Upper lobe of left lung (tissue), 6 donors: ENCODE results near the gene ANHX. TPM values are rescaled to one million over a fixed set of nuclear protein-coding genes. Genes with fewer than 3 reads are reported as not detected.

ENCODE experiments used
- ATAC-seq, 2 donors: fragments of 200-7000 bp; cut with Tn5 transposase; one replicate each; pipeline ENCODE4 v1.9.1; 2022; ENCODE audit warnings: mild to moderate bottlenecking in 2 of 2, moderate library complexity in 2 of 2; ENCODE audit not compliant: low FRiP score in 2 of 2
- DNase-seq, 2 donors: peaks; one replicate each; pipeline ENCODE4 v3.0.0-alpha.2; 2019 to 2020
- H3K27ac ChIP-seq, 4 donors: fragments of 200-600 bp; sonication (generic); one replicate each; pipeline ENCODE4 v1.5.1; 2016 to 2019
- H3K27me3 ChIP-seq, 4 donors: fragments of 200-600 bp; sonication (generic); one replicate each; pipeline ENCODE4 v1.5.1; 2017 to 2019
- H3K36me3 ChIP-seq, 4 donors: fragments of 200-600 bp; sonication (generic); one replicate each; pipeline ENCODE4 v1.5.1; 2016 to 2019
- H3K4me1 ChIP-seq, 4 donors: fragments of 200-600 bp; sonication (generic); one replicate each; pipeline ENCODE4 v1.5.1; 2018 to 2019
- H3K4me3 ChIP-seq, 4 donors: fragments of 200-600 bp; sonication (generic); one replicate each; pipeline ENCODE4 v1.5.1; 2017 to 2019; ENCODE audit warnings: mild to moderate bottlenecking in 2 of 4, moderate library complexity in 1 of 4
- H3K9me3 ChIP-seq, 4 donors: fragments of 200-600 bp; sonication (generic); one replicate each; pipeline ENCODE4 v1.5.1; 2018 to 2019
- CTCF ChIP-seq, 6 experiments: fragments of 450-650 bp in 4 of 6; fragments of 200-600 bp in 2 of 6; sonication (generic) in 2 of 6; IDR thresholded peaks; one replicate each; pipeline ENCODE4 v1.5.1; 2016 to 2019; ENCODE audit warnings: antibody characterized with exemption in 6 of 6
- EP300 ChIP-seq, 4 donors: sonication (generic); formaldehyde crosslinking; IDR thresholded peaks; one replicate each; pipeline ENCODE4 v1.5.1; 2017; ENCODE audit warnings: antibody characterized with exemption in 4 of 4, control low read depth in 2 of 4
- POLR2A ChIP-seq, 4 donors: fragments of 450-650 bp; IDR thresholded peaks; one replicate each; pipeline ENCODE4 v1.5.1; 2016 to 2017; ENCODE audit warnings: antibody characterized with exemption in 4 of 4, mild to moderate bottlenecking in 2 of 4
- POLR2AphosphoS5 ChIP-seq, 2 donors: sonication (generic); formaldehyde crosslinking; IDR thresholded peaks; one replicate each; pipeline ENCODE4 v1.5.1; 2017; ENCODE audit warnings: antibody characterized with exemption in 2 of 2
- WGBS, 2 donors: methylation state at CpG; one replicate each; pipeline ENCODE4 v1.1.5; 2017 to 2018; 5-methylcytosine and 5-hydroxymethylcytosine counted together
- total RNA-seq, 6 donors: library from RNA; depleted of rRNA in 4 of 6; stranded (reverse); fragments of >200 nt in 4 of 6; gene quantifications; one replicate each; pipeline versions ENCODE4 v1.1.0 to v1.2.1, GENCODE V29; 2016 to 2021
- donor health status: DM: no; HTN: no; CAD: no; lungs with moderate emphysema.
- donor health status: DM: no; HTN: yes; CAD: no; lungs with severe emphysema.

Gene ANHX
- total RNA-seq, 6 donors from 2014 or later: not detected

GRCh38 chr12:133231001-133231400 is 4.7 kb downstream of the ANHX start:
- no peak for TF ChIP-seq POLR2A (IDR thresholded peaks at IDR 0.05)
- no peak for TF ChIP-seq CTCF (IDR thresholded peaks at IDR 0.05)
- no peak for TF ChIP-seq POLR2AphosphoS5 (IDR thresholded peaks at IDR 0.05)
- no peak for TF ChIP-seq EP300 (IDR thresholded peaks at IDR 0.05)
- WGBS, 2 donors: 93 to 94% methylated on average over 2 to 3 of the region's 3 CpGs
- DNase-seq (no peak), ATAC-seq (no peak)
- Histone ChIP-seq H3K27ac (no peak overlapping the region), H3K4me1 (no peaks in the 10 kb centered on the region), H3K27me3 (no peaks in the 10 kb centered on the region), H3K36me3 (no peaks in the 10 kb centered on the region), H3K9me3 (peaks cover 0 to 26% (median 2%) of the 10 kb centered on the region in 4 donors), H3K4me3 (no peak overlapping the region)

- TF ChIP-seq POLR2A (IDR thresholded peaks at IDR 0.05): no peak
- TF ChIP-seq CTCF (IDR thresholded peaks at IDR 0.05): no peak
- peak in 1 of 2 donors; percentile 50 for ATAC-seq
- DNase-seq: no peak
- Histone ChIP-seq H3K27me3 (no peaks in the 10 kb centered on the region), H3K27ac (no peak overlapping the region), H3K4me3 (no peak overlapping the region), H3K9me3 (peaks cover 0 to 11% (median 0%) of the 10 kb centered on the region in 4 donors), H3K36me3 (no peaks in the 10 kb centered on the region), H3K4me1 (no peaks in the 10 kb centered on the region)
- 85 to 90% methylated on average over 4 to 7 of the region's 7 CpGs for WGBS, 2 donors
Measured at GRCh38 chr12:133227281-133227852, 8.3 kb downstream of the ANHX start.

- H3K4me3 ChIP-seq: no peak overlapping the region
- no peaks in the 10 kb centered on the region for H3K4me1 ChIP-seq
- 81 to 91% methylated on average over 5 to 8 of the region's 8 CpGs for WGBS, 2 donors
- H3K9me3 ChIP-seq: peaks cover 0 to 18% (median 0%) of the 10 kb centered on the region in 4 donors
- H3K27ac ChIP-seq: no peak overlapping the region
- no peak for DNase-seq
- no peaks in the 10 kb centered on the region for H3K27me3 ChIP-seq
- H3K36me3 ChIP-seq: no peaks in the 10 kb centered on the region
- ATAC-seq: no peak
- TF ChIP-seq POLR2A (IDR thresholded peaks at IDR 0.05) (no peak), EP300 (IDR thresholded peaks at IDR 0.05) (no peak), POLR2AphosphoS5 (IDR thresholded peaks at IDR 0.05) (no peak), CTCF (IDR thresholded peaks at IDR 0.05) (no peak)
Measured at GRCh38 chr12:133226690-133227089, 9.0 kb downstream of the ANHX start.

DNA sequence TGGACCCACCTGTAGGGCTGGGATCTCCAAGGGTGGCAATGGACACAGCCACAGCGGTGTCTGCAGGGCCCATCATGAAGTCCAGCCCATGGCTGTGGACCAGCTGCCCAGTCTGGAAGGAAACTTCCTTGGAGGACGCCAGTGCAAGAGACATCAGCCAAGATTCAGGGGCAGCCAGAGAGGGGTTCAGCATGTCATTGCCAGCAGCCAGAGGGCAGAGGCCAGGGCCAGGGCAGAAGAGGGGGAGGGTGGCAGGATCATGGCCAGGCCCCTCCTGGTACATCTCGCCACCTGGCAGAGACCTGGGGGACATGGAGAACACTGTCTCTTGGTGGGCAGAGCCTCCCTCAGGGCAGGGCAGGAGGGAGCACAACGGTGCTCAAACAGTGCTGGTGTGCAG is 10.2 kb downstream of the ANHX start:
- Histone ChIP-seq H3K4me1 (no peaks in the 10 kb centered on the region), H3K9me3 (peaks cover 0 to 28% (median 0%) of the 10 kb centered on the region in 4 donors)

More for the DNA sequence above, 10.2 kb downstream of the ANHX start:
- TF ChIP-seq POLR2A (IDR thresholded peaks at IDR 0.05) (no peak), CTCF (IDR thresholded peaks at IDR 0.05) (no peak), POLR2AphosphoS5 (IDR thresholded peaks at IDR 0.05) (no peak), EP300 (IDR thresholded peaks at IDR 0.05) (no peak)
- no peaks in the 10 kb centered on the region for H3K27me3 ChIP-seq
- WGBS, 2 donors: 71 to 83% methylated on average over 2 to 4 of the region's 4 CpGs
- no peak overlapping the region for H3K27ac ChIP-seq
- DNase-seq (no peak), ATAC-seq (no peak)
- no peaks in the 10 kb centered on the region for H3K36me3 ChIP-seq
- no peak overlapping the region for H3K4me3 ChIP-seq
